MM.1S (cell line): ENCODE data around the gene ITCH.
"Not testable (repeated sequence)": the region's sequence is repeated elsewhere in the genome, so short reads cannot be mapped to it uniquely, and the experiment has no call there.

Experiments
- DNase-seq: peaks from one replicate; pipeline ENCODE4 v3.0.0-alpha.2; 2015
- H2AFZ ChIP-seq: fragments of 300-600 bp; sonication (generic); 2 replicates; pipeline ENCODE4 v1.6.0; 2016; ENCODE audit warnings: antibody characterized with exemption, low read length
- H3F3A ChIP-seq: fragments of 300-600 bp; sonication (generic); 2 replicates; pipeline ENCODE4 v1.6.1; 2016; ENCODE audit warnings: mild to moderate bottlenecking, antibody characterized with exemption, low read length, moderate library complexity, mixed read lengths; ENCODE audit not compliant: insufficient read depth
- H3K27ac ChIP-seq: fragments of 300-600 bp; sonication (generic); 2 replicates; pipeline ENCODE4 v1.5.1; 2016; ENCODE audit warnings: mild to moderate bottlenecking, low read length
- H3K27me3 ChIP-seq: fragments of 300-600 bp; sonication (generic); replicated peaks from 2 replicates; pipeline ENCODE4 v1.6.0; 2016; ENCODE audit warnings: low read length; ENCODE audit not compliant: insufficient read depth
- H3K36me3 ChIP-seq: fragments of 300-600 bp; sonication (generic); replicated peaks from 2 replicates; pipeline ENCODE4 v1.6.1; 2016; ENCODE audit warnings: mild to moderate bottlenecking, low read length, mixed read lengths; ENCODE audit not compliant: insufficient read depth
- H3K4me1 ChIP-seq: fragments of 300-600 bp; sonication (generic); 2 replicates; pipeline ENCODE4 v1.6.1; 2016; ENCODE audit warnings: low read length, mixed read lengths
- H3K4me2 ChIP-seq: fragments of 300-600 bp; sonication (generic); 2 replicates; pipeline ENCODE4 v1.6.0; 2016; ENCODE audit warnings: low read depth, low read length
- H3K4me3 ChIP-seq: fragments of 300-600 bp; sonication (generic); 2 replicates; pipeline ENCODE4 v1.5.1; 2016; ENCODE audit warnings: low read length, mixed read lengths
- H3K79me2 ChIP-seq: fragments of 300-600 bp; sonication (generic); 2 replicates; pipeline ENCODE4 v1.6.1; 2016; ENCODE audit warnings: mixed run types, low read length, mixed read lengths
- H3K9ac ChIP-seq: fragments of 300-600 bp; sonication (generic); 2 replicates; pipeline ENCODE4 v1.6.1; 2016; ENCODE audit warnings: low read length, mixed read lengths
- H3K9me2 ChIP-seq: fragments of 300-600 bp; sonication (generic); replicated peaks from 2 replicates; pipeline ENCODE4 v1.6.1; 2016; ENCODE audit warnings: mild to moderate bottlenecking, low read length, mixed read lengths; ENCODE audit not compliant: insufficient read depth
- H3K9me3 ChIP-seq: fragments of 300-600 bp; sonication (generic); replicated peaks from 2 replicates; pipeline ENCODE4 v1.6.1; 2016; ENCODE audit warnings: mild to moderate bottlenecking, low read length, mixed read lengths; ENCODE audit not compliant: insufficient read depth
- H4K20me1 ChIP-seq: fragments of 300-600 bp; sonication (generic); 2 replicates; pipeline ENCODE4 v1.6.1; 2016; ENCODE audit warnings: mild to moderate bottlenecking, low read length, moderate library complexity, mixed read lengths; ENCODE audit not compliant: insufficient read depth
- CTCF ChIP-seq: fragments of 300-600 bp; sonication (generic); IDR thresholded peaks from 2 replicates; pipeline ENCODE4 v1.5.1; 2016; ENCODE audit warnings: antibody characterized with exemption, low read length, mixed read lengths
- EZH2 ChIP-seq: fragments of 300-600 bp; sonication (generic); optimal IDR thresholded peaks from 2 replicates; pipeline ENCODE3; 2017; ENCODE audit warnings: low read depth, mild to moderate bottlenecking, antibody characterized with exemption, low read length, mixed read lengths
- EZH2phosphoT487 ChIP-seq: fragments of 300-600 bp; sonication (generic); IDR thresholded peaks from 2 replicates; pipeline ENCODE4 v1.6.1; 2018; ENCODE audit warnings: antibody characterized with exemption, low read length

Gene ITCH

GRCh38 chr20:34365765-34366213 lies 2.7 kb downstream of the ITCH start:
- DNase-seq, result peak; percentile 38
- Histone ChIP-seq H4K20me1 (peaks cover 7% of the 10 kb centered on the region; the same call in 1 of the 2 replicates), H2AFZ (no peak overlapping the region), H3K27me3 (no peaks in the 10 kb centered on the region), H3K4me2 (peak overlapping the region; percentile 13; the same call in 1 of the 2 replicates), H3K9ac (no peak overlapping the region), H3K9me3 (no peaks in the 10 kb centered on the region), H3F3A (peaks cover 17% of the 10 kb centered on the region; the same call in 1 of the 2 replicates), H3K9me2 (no peaks in the 10 kb centered on the region), H3K36me3 (0 out of 2 replicates have a peak, but pooled peaks cover 6% of the 10 kb centered on the region), H3K4me1 (peaks cover 26% of the 10 kb centered on the region), H3K79me2 (peaks cover 77% of the 10 kb centered on the region), H3K27ac (no peak overlapping the region; the same call in 1 of the 2 replicates), H3K4me3 (no peak overlapping the region)
- TF ChIP-seq EZH2phosphoT487 (no peak), CTCF (no peak), EZH2 (no peak)

- Histone ChIP-seq H4K20me1 (peaks cover 7% of the 10 kb centered on the region; the same call in 1 of the 2 replicates), H3K9me3 (no peaks in the 10 kb centered on the region), H3K9ac (no peak overlapping the region), H3K4me1 (peaks cover 23% of the 10 kb centered on the region), H3K27me3 (no peaks in the 10 kb centered on the region), H3K4me3 (no peak overlapping the region), H3K79me2 (peaks cover 88% of the 10 kb centered on the region), H3K27ac (no peak overlapping the region), H3K9me2 (no peaks in the 10 kb centered on the region), H3F3A (peaks cover 13% of the 10 kb centered on the region; the same call in 1 of the 2 replicates), H3K4me2 (no peak overlapping the region), H2AFZ (no peak overlapping the region), H3K36me3 (0 out of 2 replicates have a peak, but pooled peaks cover 6% of the 10 kb centered on the region)
- no peak for DNase-seq
- no peak for TF ChIP-seq EZH2
- no peak for TF ChIP-seq CTCF
- TF ChIP-seq EZH2phosphoT487, result no peak
Observed at GRCh38 chr20:34367155-34367554, 4.1 kb downstream of the ITCH start.

- Histone ChIP-seq H3K79me2 (peaks cover 95% of the 10 kb centered on the region), H3K4me1 (peaks cover 16% of the 10 kb centered on the region; the same call in 1 of the 2 replicates)
- not testable (repeated sequence) for H2AFZ ChIP-seq, H3K36me3 ChIP-seq, H3K9ac ChIP-seq, DNase-seq, H3K27me3 ChIP-seq, H3K4me3 ChIP-seq, H3F3A ChIP-seq, H3K9me3 ChIP-seq, H3K4me2 ChIP-seq, H4K20me1 ChIP-seq, H3K27ac ChIP-seq, H3K9me2 ChIP-seq
Observed at GRCh38 chr20:34367911-34368310, 4.8 kb downstream of the ITCH start.

- Histone ChIP-seq H3K4me3 (no peak overlapping the region), H3K27me3 (no peaks in the 10 kb centered on the region), H3K27ac (no peak overlapping the region), H3K79me2 (peaks cover 96% of the 10 kb centered on the region), H3K9me3 (no peaks in the 10 kb centered on the region), H3K9ac (no peak overlapping the region), H4K20me1 (peaks cover 7% of the 10 kb centered on the region; the same call in 1 of the 2 replicates), H3K36me3 (0 out of 2 replicates have a peak, but pooled peaks cover 6% of the 10 kb centered on the region), H2AFZ (no peak overlapping the region), H3K4me1 (peaks cover 16% of the 10 kb centered on the region; the same call in 1 of the 2 replicates), H3K9me2 (no peaks in the 10 kb centered on the region), H3K4me2 (no peak overlapping the region), H3F3A (0 out of 2 replicates have a peak, but pooled peaks cover 7% of the 10 kb centered on the region)
- DNase-seq, result no peak
- TF ChIP-seq EZH2phosphoT487, result no peak
- no peak for TF ChIP-seq EZH2
- no peak for TF ChIP-seq CTCF
Observed at GRCh38 chr20:34368547-34368946, 5.5 kb downstream of the ITCH start.
